Body of pancreas (tissue), 4 donors: ENCODE measurements around the gene PCNA.

Experiments
- CTCF ChIP-seq, 7 experiments: fragments of 450-650 bp in 4 of 7; fragments of 200-600 bp in 3 of 7; sonication (generic) in 3 of 7; IDR thresholded peaks; one replicate each; pipeline ENCODE4 v1.5.1; 2016 to 2019; ENCODE audit warnings: antibody characterized with exemption in 7 of 7
- POLR2A ChIP-seq, 3 donors: fragments of 450-650 bp; IDR thresholded peaks; one replicate each; pipeline ENCODE4 v1.6.1; 2016; ENCODE audit warnings: antibody characterized with exemption in 3 of 3, mild to moderate bottlenecking in 2 of 3

GRCh38 chr20:5127859-5128424 is 8.2 kb upstream of the PCNA start:
- TF ChIP-seq CTCF (IDR thresholded peaks at IDR 0.05) = no peak
- TF ChIP-seq POLR2A (IDR thresholded peaks at IDR 0.05) = no peak
